H1 (cell line): Measurements from ENCODE around the gene KIFC1. TPM values are rescaled to one million over a fixed set of nuclear protein-coding genes. Genes with fewer than 3 reads are reported as not detected.

Experiments
- BACH1 ChIP-seq: IDR thresholded peaks from 2 replicates; pipeline ENCODE4 v1.6.1; 2012; ENCODE audit warnings: low read length, improper control_type of control experiment
- NANOG ChIP-seq: IDR thresholded peaks from 2 replicates; pipeline ENCODE4 v1.6.1; 2011; ENCODE audit warnings: low read length, low read depth, mild to moderate bottlenecking, inconsistent platforms; ENCODE audit not compliant: insufficient read depth, poor library complexity, severe bottlenecking
- polyA plus RNA-seq, 7 experiments: library from polyadenylated mRNA; depleted of rRNA in 3 of 7; stranded (reverse) in 5 of 7; unstranded in 2 of 7; fragments of >200 nt in 5 of 7; fragments of 200-250 nt in 2 of 7; gene quantifications; 1 replicate in 5 of 7; 2 replicates in 1 of 7; 4 replicates in 1 of 7; pipeline versions ENCODE4 v1.2.1 to v1.2.3, GENCODE V29; 2011 to 2013; ENCODE audit warnings: missing spikeins in 2 of 7, mixed read lengths in 2 of 7
- total RNA-seq: library from RNA; stranded (reverse); fragmentation: NEBNext Ultra II Directional; extraction: Animal tissue kit (Norgen Biotek cat#: 25700); gene quantifications from 2 replicates; pipeline ENCODE4 v1.2.1, GENCODE V29; 2021

KIFC1 gene
- total and polyA plus RNA-seq, 2 of the 8 experiments (the other 6 are each of a cell fraction or from before 2014, with no cell fraction given) = 46.6 to 64.3 TPM

GRCh38 chr6:33452496-33452895 is 60.9 kb downstream of the KIFC1 start (continued):
- TF ChIP-seq NANOG = no peak
- no peak for TF ChIP-seq BACH1
